Measurements from ENCODE around the gene CCDC73.
"Not testable (repeated sequence)": the region's sequence is repeated elsewhere in the genome, so short reads cannot be mapped to it uniquely, and the experiment has no call there.

The CCDC73 gene

GRCh38 chr11:32794439-32794838 is at the start of gene CCDC73:
TSS of gene CCDC73 (minus strand) at chr11:32794662. CDS start at chr11:32760243, 34,419 bp downstream.
- DNase-seq (ENCODE audit: low read depth), result no peak

GRCh38 chr11:32843544-32843943 is 49.1 kb upstream of the CCDC73 start:
- no peak for DNase-seq (ENCODE audit: low read depth)

- DNase-seq (ENCODE audit: low read depth), result no peak
Measured at GRCh38 chr11:32840587-32840986, 46.1 kb upstream of the CCDC73 start.

GRCh38 chr11:32839308-32839707 is 44.8 kb upstream of the CCDC73 start:
- no peak for DNase-seq (ENCODE audit: low read depth)

GRCh38 chr11:32838505-32839274 is 44.2 kb upstream of the CCDC73 start:
- DNase-seq (ENCODE audit: low read depth), result no peak

- DNase-seq (ENCODE audit: low read depth), result no peak
Measured at GRCh38 chr11:32836946-32837345, 42.5 kb upstream of the CCDC73 start.

- DNase-seq (ENCODE audit: low read depth), result no peak
Measured at GRCh38 chr11:32833921-32834320, 39.5 kb upstream of the CCDC73 start.

- no peak for DNase-seq (ENCODE audit: low read depth)
Measured at GRCh38 chr11:32831221-32831620, 36.8 kb upstream of the CCDC73 start.

- no peak for DNase-seq (ENCODE audit: low read depth)
Measured at GRCh38 chr11:32830796-32831195, 36.3 kb upstream of the CCDC73 start.

- no peak for DNase-seq (ENCODE audit: low read depth)
Measured at GRCh38 chr11:32830413-32830738, 35.9 kb upstream of the CCDC73 start.

- no peak for DNase-seq (ENCODE audit: low read depth)
Measured at GRCh38 chr11:32829680-32830412, 35.4 kb upstream of the CCDC73 start, which contains the start of gene PRRG4. TSS of gene PRRG4 (plus strand) at chr11:32829927. CDS start at chr11:32830530, 603 bp downstream.

GRCh38 chr11:32829157-32829679 is 34.8 kb upstream of the CCDC73 start:
- no peak for DNase-seq (ENCODE audit: low read depth)

- no peak for DNase-seq (ENCODE audit: low read depth)
Measured at GRCh38 chr11:32827276-32827675, 32.8 kb upstream of the CCDC73 start.

GRCh38 chr11:32826113-32826512 is 31.7 kb upstream of the CCDC73 start:
- DNase-seq (ENCODE audit: low read depth), result no peak

- not testable (repeated sequence) for DNase-seq (ENCODE audit: low read depth)
Measured at GRCh38 chr11:32823617-32824016, 29.2 kb upstream of the CCDC73 start.

- no peak for DNase-seq (ENCODE audit: low read depth)
Measured at GRCh38 chr11:32821917-32822560, 27.6 kb upstream of the CCDC73 start.

GRCh38 chr11:32821517-32821916 is 27.1 kb upstream of the CCDC73 start:
- DNase-seq (ENCODE audit: low read depth), result no peak

- DNase-seq (ENCODE audit: low read depth), result no peak
Measured at GRCh38 chr11:32820497-32820896, 26.0 kb upstream of the CCDC73 start.

- DNase-seq (ENCODE audit: low read depth), result no peak
Measured at GRCh38 chr11:32819187-32819586, 24.7 kb upstream of the CCDC73 start.

- DNase-seq (ENCODE audit: low read depth), result no peak
Measured at GRCh38 chr11:32817852-32818183, 23.4 kb upstream of the CCDC73 start.

- DNase-seq (ENCODE audit: low read depth), result no peak
Measured at GRCh38 chr11:32817181-32817851, 22.9 kb upstream of the CCDC73 start.

- DNase-seq (ENCODE audit: low read depth), result no peak
Measured at GRCh38 chr11:32809313-32809712, 14.9 kb upstream of the CCDC73 start.
